GDM1 (cell line): ENCODE results near the gene CCNE1.
"Not testable (repeated sequence)": the region's sequence is repeated elsewhere in the genome, so short reads cannot be mapped to it uniquely, and the experiment has no call there.

Experiments used
- DNase-seq: peaks from one replicate; lab custom pipeline; 2025; lab: John Stamatoyannopoulos, UW

Gene CCNE1

GRCh38 chr19:29787281-29787680 lies 24.5 kb upstream of the CCNE1 start:
- DNase-seq: no peak

GRCh38 chr19:29789007-29789406 lies 22.8 kb upstream of the CCNE1 start:
- DNase-seq: no peak

DNA sequence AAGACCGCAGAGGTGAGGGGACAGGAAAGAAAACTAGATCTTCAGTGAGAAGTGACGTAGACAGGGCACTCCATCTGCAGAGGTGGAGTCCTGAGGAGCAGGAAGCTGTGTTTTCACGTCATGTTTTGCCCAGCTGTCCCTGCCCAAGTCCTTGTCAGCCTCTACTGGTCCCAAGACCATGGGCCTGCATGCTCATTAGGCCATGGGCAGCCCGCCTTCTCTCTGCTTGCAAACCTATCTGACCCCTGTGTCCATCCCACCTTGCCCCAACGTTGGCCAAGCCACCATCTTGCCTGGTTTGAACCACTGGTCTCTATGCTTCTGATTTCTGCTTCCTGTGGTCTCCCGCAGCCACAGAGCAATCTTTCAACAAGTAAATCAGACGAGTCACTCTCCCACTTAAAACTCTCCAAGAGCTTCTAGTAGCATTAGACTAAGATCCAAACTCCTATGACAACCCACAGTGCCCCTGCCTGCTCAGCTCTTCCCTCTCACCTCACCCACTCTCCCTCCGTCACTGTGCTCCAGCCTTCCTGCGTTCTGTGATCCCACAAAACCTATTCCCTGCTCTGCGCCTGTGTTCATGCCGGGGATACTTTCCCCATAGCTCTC lies 18.6 kb upstream of the CCNE1 start:
- DNase-seq: no peak

DNA sequence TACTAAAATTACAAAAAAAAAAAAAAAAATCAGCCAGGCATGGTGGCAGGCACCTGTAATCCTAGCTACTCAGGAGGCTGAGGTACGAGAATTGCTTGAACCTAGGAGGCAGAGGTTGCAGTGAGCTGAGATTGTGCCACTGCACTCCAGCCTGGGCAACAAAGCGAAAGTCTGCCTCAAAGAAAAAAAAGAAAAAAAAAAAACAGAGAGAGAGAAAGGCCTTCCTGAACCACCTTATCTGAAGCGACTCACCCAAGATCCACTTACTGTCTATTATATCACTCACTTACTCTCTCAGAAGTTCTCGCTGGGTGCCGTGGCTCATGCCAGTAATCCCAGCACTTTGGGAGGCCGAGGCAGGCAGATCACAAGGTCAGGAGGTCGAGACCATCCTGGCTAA lies 17.3 kb upstream of the CCNE1 start:
- DNase-seq: not testable (repeated sequence)

- no peak for DNase-seq
Measured at GRCh38 chr19:29795461-29796172, 16.2 kb upstream of the CCNE1 start.

DNA sequence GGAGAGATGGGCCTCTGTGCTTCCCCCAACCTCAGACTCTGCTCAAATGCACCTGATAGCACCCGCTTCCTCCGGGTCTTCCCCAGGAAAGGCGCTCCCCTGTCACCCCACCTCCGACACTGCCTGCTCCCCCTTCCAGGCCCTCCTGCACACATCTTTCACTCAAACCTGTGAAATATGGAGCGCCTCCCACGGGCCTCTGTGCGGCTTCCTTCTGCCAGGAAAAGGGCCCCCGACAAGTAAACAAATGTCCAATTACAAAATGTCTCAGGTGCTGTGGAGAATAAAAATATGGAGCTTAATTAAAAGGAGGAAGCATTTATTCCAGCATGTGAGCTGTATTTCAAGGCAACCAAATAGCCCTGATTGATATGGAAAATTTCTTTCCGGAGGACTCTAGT lies 15.6 kb upstream of the CCNE1 start:
- DNase-seq: no peak

GRCh38 chr19:29798774-29799497 lies 12.9 kb upstream of the CCNE1 start:
- DNase-seq: no peak

DNA sequence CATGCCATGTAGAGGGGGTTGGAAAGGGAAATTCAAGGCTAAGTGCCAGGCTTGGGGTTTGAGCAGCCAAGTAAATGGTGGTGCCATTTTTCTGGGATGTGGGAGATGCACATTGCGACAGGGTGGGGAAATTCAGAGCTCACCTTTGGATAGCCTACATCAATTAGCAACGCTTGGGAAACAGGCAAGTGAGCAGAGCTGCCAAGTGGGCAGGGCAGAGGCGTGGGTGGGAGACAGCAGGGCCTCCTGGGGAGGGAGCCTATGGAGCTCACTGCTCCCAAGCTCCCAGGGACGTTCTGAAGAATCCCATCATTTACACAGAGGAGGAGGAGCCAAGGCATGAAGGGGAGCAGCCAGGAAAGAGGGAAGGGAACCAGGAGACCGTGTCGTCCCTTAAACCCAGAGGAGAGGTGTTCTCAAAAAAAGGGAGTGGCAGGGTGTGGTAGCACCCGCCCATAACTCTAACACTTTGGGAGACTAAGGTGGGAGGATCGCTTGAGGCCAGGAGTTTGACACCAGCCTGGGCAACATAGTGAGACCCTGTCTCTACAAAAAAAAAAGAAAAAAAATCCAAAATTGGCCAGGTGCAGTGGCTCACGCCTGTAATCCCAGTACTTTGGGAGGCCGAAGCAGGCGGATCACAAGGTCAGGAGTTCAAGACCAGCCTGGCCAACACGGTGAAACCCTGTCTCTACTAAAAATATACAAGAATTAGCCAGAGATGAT lies 11.5 kb upstream of the CCNE1 start:
- no peak for DNase-seq

- DNase-seq: not testable (repeated sequence)
Measured at GRCh38 chr19:29803951-29804350, 7.8 kb upstream of the CCNE1 start.

DNA sequence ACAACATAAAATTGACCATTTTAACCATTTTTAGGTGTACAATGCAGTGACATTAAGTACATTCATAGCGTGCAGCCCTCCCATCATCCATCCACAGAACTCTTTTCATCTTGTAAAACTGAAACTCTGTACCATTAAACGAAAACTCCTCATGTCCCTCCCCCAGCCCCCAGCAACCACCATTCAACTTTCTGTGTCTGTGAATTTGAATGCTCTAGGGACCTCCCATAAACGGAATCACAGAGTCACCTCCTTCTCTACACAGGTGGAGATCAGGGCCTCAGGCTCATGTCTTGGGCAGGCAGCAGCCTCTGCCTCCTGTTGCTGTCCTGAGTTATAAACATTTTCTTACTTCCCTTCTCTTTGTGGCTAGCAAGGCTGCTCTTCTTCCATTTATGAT lies 7.3 kb upstream of the CCNE1 start:
- no peak for DNase-seq

GRCh38 chr19:29805031-29805965 lies 6.5 kb upstream of the CCNE1 start:
- DNase-seq: no peak

- DNase-seq: no peak
Measured at GRCh38 chr19:29806098-29806866, 5.5 kb upstream of the CCNE1 start.

GRCh38 chr19:29807178-29807577 lies 4.6 kb upstream of the CCNE1 start:
- DNase-seq: no peak

GRCh38 chr19:29807870-29808405 lies 3.9 kb upstream of the CCNE1 start:
- DNase-seq: no peak

GRCh38 chr19:29809795-29810503 lies 1.8 kb upstream of the CCNE1 start:
- no peak for DNase-seq

DNA sequence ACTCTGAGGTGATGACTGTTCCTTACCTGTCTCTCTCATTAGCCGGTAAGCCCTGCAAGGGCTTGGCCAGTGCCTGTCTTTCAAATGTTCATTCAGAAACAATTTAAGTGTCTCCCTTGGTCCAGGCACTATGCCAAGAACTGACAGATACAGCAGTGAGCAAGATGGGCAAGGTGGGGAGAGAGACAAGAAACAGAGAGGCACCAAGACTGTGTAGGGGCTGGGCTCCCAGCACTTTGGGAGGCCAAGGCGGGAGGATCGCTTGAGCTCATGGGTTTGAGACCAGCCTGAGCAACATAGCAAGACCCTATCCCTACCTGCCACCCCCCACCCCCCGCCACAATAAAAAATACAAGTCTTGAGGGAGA lies 1.3 kb upstream of the CCNE1 start:
- no peak for DNase-seq

- DNase-seq: no peak
Measured at GRCh38 chr19:29812080-29812880, 489 bp downstream of the CCNE1 start.

DNA sequence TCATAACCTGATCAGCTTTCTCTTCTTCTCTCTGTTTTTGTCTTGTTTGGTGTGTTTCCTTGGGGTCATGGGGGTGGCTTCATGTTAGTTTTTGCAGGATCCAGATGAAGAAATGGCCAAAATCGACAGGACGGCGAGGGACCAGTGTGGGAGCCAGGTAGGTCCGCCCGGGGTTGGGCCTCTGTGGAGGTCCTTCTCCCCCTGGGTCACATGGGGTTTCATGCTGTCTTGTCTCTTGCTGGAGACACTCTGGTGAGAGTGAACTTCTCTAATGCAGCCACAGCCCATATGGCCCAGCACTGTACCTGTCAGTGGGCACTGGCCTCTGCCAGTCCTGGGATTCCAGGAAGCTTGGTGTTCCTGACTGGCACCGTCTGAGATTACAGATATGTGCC lies 1.1 kb downstream of the CCNE1 start:
- DNase-seq: no peak

GRCh38 chr19:29813642-29814041 lies 1.9 kb downstream of the CCNE1 start:
- no peak for DNase-seq
